Measurements from ENCODE around the gene ARHGEF16.

DNA sequence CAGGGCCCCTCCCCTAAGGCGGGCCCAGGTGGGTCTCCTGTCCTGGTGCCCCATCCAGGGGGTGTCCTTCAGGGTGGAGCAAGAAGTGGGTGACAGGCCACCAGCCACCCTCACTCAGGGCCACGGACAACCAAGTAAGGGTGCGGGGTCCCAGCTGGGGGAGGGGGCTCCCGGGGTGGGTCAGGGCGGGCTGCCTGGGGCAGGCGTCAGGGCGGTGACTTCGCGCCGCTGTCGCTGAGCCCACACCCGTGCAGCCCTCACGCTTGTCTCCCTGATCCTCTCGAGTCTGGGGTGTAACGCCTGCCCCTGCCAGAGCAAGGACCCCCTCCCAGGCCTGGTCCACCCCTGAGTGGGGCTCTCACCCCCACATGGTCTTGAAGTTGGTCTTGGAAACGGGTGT lies 22.2 kb downstream of the ARHGEF16 start:
- TF ChIP-seq FOXM1 (IDR thresholded peaks at IDR 0.05; ENCODE audit: borderline replicate concordance, low read depth) = no peak
- no peak for TF ChIP-seq YY1 (IDR thresholded peaks at IDR 0.05; ENCODE audit: low read depth)
- TF ChIP-seq, protein P1, sequence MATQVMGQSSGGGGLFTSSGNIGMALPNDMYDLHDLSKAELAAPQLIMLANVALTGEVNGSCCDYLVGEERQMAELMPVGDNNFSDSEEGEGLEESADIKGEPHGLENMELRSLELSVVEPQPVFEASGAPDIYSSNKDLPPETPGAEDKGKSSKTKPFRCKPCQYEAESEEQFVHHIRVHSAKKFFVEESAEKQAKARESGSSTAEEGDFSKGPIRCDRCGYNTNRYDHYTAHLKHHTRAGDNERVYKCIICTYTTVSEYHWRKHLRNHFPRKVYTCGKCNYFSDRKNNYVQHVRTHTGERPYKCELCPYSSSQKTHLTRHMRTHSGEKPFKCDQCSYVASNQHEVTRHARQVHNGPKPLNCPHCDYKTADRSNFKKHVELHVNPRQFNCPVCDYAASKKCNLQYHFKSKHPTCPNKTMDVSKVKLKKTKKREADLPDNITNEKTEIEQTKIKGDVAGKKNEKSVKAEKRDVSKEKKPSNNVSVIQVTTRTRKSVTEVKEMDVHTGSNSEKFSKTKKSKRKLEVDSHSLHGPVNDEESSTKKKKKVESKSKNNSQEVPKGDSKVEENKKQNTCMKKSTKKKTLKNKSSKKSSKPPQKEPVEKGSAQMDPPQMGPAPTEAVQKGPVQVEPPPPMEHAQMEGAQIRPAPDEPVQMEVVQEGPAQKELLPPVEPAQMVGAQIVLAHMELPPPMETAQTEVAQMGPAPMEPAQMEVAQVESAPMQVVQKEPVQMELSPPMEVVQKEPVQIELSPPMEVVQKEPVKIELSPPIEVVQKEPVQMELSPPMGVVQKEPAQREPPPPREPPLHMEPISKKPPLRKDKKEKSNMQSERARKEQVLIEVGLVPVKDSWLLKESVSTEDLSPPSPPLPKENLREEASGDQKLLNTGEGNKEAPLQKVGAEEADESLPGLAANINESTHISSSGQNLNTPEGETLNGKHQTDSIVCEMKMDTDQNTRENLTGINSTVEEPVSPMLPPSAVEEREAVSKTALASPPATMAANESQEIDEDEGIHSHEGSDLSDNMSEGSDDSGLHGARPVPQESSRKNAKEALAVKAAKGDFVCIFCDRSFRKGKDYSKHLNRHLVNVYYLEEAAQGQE (IDR thresholded peaks at IDR 0.05; ENCODE audit: low read depth) = no peak
- TF ChIP-seq RAD21 (IDR thresholded peaks at IDR 0.05; ENCODE audit: low read depth) = no peak
- no peak for TF ChIP-seq EP300 (IDR thresholded peaks at IDR 0.05; ENCODE audit: borderline replicate concordance)
- no peak; the same call in 1 of the 2 replicates for TF ChIP-seq ZBTB7A (IDR thresholded peaks at IDR 0.05; ENCODE audit: low read depth)
- TF ChIP-seq, protein P2, sequence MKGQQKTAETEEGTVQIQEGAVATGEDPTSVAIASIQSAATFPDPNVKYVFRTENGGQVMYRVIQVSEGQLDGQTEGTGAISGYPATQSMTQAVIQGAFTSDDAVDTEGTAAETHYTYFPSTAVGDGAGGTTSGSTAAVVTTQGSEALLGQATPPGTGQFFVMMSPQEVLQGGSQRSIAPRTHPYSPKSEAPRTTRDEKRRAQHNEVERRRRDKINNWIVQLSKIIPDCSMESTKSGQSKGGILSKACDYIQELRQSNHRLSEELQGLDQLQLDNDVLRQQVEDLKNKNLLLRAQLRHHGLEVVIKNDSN (IDR thresholded peaks at IDR 0.05) = no peak
- TF ChIP-seq TEAD4 (IDR thresholded peaks at IDR 0.05) = no peak
- TF ChIP-seq TAF1 (IDR thresholded peaks at IDR 0.05; ENCODE audit: low read depth) = no peak

All from Ishikawa (cell line).